Endothelial cell of umbilical vein (primary cell): ENCODE results near the gene NFKBIE.

ENCODE experiments used
- EZH2 ChIP-seq: IDR thresholded peaks from 2 replicates; pipeline ENCODE4 v1.6.1; 2012; ENCODE audit warnings: borderline replicate concordance, low read depth, mild to moderate bottlenecking, moderate library complexity, low read length, inconsistent platforms; ENCODE audit not compliant: severe bottlenecking
- FOS ChIP-seq: IDR thresholded peaks from 2 replicates; pipeline ENCODE4 v1.6.1; 2011; ENCODE audit warnings: mild to moderate bottlenecking, low read length, moderate library complexity, borderline replicate concordance; ENCODE audit not compliant: insufficient read depth
- GATA2 ChIP-seq: IDR thresholded peaks from 2 replicates; pipeline ENCODE4 v1.7.0; 2011; ENCODE audit warnings: low read depth, mild to moderate bottlenecking, moderate library complexity, mixed read lengths, low read length; ENCODE audit not compliant: insufficient read length, insufficient read depth
- JUN ChIP-seq: IDR thresholded peaks from 2 replicates; pipeline ENCODE4 v1.6.1; 2011; ENCODE audit warnings: borderline replicate concordance, low read depth; ENCODE audit not compliant: insufficient read length, insufficient read depth
- MYC ChIP-seq: IDR thresholded peaks from one replicate; pipeline ENCODE4 v1.6.1; 2011; ENCODE audit warnings: mild to moderate bottlenecking, low read depth, low read length
- POLR2A ChIP-seq: IDR thresholded peaks from 2 replicates; pipeline ENCODE4 v1.6.1; 2012; ENCODE audit warnings: low read depth, mild to moderate bottlenecking, control low read depth, low read length
- POLR2AphosphoS5 ChIP-seq: IDR thresholded peaks from 2 replicates; pipeline ENCODE4 v1.6.1; 2012; ENCODE audit warnings: low read depth, mild to moderate bottlenecking, control low read depth, low read length, moderate library complexity; ENCODE audit not compliant: insufficient read depth
- TF ChIP-seq, protein P1 (sequence below), 2 donors: IDR thresholded peaks; 1 replicate in 1 of 2; 2 replicates in 1 of 2; pipeline ENCODE4 v1.5.1; 2011; ENCODE audit warnings: low read length in 2 of 2, mild to moderate bottlenecking in 2 of 2, moderate library complexity in 2 of 2, control low read depth in 1 of 2, inconsistent platforms in 1 of 2, low read depth in 1 of 2; ENCODE audit not compliant: insufficient read depth in 1 of 2; ENCODE audit errors: extremely low read depth in 1 of 2
- TF ChIP-seq, protein P2 (sequence below): IDR thresholded peaks from 2 replicates; pipeline ENCODE4 v1.6.1; 2011; ENCODE audit not compliant: insufficient read depth, insufficient read length

GRCh38 chr6:44306710-44307109 lies 41.4 kb upstream of the NFKBIE start:
- TF ChIP-seq, protein P1, sequence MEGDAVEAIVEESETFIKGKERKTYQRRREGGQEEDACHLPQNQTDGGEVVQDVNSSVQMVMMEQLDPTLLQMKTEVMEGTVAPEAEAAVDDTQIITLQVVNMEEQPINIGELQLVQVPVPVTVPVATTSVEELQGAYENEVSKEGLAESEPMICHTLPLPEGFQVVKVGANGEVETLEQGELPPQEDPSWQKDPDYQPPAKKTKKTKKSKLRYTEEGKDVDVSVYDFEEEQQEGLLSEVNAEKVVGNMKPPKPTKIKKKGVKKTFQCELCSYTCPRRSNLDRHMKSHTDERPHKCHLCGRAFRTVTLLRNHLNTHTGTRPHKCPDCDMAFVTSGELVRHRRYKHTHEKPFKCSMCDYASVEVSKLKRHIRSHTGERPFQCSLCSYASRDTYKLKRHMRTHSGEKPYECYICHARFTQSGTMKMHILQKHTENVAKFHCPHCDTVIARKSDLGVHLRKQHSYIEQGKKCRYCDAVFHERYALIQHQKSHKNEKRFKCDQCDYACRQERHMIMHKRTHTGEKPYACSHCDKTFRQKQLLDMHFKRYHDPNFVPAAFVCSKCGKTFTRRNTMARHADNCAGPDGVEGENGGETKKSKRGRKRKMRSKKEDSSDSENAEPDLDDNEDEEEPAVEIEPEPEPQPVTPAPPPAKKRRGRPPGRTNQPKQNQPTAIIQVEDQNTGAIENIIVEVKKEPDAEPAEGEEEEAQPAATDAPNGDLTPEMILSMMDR (IDR thresholded peaks at IDR 0.05; ENCODE audit: extremely low read depth in 1 of 2, insufficient read depth in 1 of 2, low read depth in 1 of 2, low read length in 2 of 2), result no peak
- TF ChIP-seq POLR2A (no peak), FOS (no peak), EZH2 (no peak), POLR2AphosphoS5 (no peak), MYC (no peak), JUN (no peak), GATA2 (no peak)
- TF ChIP-seq, protein P2, sequence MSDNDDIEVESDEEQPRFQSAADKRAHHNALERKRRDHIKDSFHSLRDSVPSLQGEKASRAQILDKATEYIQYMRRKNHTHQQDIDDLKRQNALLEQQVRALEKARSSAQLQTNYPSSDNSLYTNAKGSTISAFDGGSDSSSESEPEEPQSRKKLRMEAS, result no peak
